Measurements from ENCODE around the gene PHACTR1. TPM values are rescaled to one million over a fixed set of nuclear protein-coding genes. Genes with fewer than 3 reads are reported as not detected.
A peak's percentile ranks its signal among the peaks of the same experiment; 100 is the strongest.

The PHACTR1 gene
- total RNA-seq, 1 experiment from 2014 or later = 11.0 TPM

DNA sequence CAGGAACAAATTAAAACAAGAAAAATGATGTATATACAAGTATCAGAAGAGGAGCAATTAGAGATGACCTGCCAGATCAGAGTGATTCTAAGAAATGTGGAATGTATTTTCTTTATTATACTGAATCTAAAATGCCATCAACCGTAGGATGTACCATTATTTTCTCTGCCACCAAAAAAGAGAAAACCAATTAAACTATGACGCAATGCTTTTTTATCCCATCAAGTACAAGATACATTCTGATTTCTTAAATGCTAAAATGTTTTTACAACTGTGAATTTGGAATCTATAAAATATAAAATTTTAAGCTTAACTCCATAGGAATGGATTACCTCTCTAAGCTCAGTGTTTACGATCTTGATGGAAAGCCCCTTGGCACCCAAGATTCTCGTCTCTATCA, 85.9 kb downstream of the PHACTR1 start:
- DNase-seq (ENCODE audit: low read depth) = no peak

DNA sequence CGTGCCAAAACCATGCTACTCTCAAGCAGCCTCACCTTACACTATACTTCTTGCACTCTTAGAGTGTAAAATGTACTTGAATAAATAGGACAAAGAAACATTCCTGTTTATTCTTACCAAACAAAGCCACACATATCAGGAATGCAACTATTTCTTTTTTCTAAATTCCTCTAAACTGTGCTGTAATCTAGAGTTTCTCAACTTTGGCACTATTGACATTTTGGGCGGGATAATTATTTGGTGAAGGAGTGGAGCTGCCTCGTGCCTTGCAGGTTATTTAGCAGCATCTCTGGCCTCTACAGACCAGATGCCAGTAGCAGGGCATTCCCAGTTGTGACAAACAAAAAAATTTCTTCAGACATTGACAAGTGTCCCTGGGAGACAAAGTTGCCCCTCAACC, 86.9 kb downstream of the PHACTR1 start:
- no peak for DNase-seq (ENCODE audit: low read depth)

DNA sequence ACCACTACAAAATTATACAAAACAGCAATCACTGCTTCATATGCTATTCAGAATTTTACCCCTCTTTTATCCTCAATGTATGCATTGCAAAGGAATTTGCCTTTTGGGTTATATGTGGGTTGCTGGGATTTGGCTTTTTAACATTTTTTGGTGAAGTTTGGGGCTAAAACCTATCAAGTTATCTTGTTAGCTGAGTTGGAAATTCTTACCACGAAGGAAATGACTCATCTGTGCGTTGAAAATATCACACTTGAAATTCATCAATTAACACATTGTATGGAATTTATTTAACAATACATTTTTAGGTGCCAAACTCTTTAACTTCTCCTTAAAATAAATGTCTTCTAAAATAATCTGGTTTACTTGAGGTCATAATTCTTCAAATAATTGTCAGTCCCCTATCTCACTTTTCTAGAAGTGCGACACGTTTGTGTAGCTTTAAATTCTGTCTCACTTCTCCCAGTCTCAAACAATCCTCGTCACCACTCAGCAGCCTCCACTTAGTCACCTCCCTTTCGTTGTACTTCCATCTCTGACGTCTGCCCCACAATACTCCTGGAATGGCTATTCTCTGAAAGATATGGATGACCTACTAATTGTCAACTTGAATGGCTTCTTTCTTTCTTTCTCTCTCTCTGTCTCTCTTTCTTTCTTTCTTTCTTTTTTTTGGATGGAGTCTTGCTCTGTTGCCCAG, 88.5 kb downstream of the PHACTR1 start:
- peak; percentile 19 for DNase-seq (ENCODE audit: low read depth)

DNA sequence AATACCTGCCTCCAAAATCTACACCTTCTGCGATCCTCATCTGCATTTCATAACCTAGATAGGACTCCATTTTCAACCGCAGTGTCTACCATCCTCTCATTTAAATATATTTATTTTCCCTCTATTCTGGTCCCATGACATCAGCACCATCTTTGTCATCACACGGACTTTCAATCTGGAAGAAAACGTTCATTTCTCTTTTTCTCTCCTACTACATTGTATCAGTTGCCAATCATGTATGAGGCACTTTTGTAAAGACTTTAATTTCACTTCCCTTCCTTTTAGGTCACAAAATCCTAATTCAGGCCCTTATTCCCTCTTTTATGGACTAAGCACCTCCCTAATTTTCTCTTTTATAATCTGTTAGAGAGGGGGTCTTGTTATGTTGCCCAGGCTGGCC, 89.6 kb downstream of the PHACTR1 start:
- no peak for DNase-seq (ENCODE audit: low read depth)

DNA sequence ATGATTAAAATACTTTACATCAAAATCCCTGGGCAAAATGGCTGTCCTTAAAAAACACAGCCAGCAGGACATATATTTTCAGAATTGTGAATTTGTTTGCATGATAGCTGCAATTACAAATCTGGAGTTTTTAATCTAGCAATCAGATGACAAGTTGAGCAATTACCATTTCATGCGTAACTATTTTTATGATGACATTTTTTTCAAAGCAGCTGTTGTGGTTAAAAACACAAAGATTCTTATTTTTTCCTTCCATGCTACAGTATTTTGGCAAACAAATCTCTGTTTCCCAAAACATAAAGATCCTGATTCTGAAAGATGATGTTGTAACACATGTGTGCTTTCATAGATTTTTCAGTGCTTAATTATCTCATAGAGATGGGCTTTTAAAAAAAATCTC, 90.2 kb downstream of the PHACTR1 start:
- peak; percentile 79 for DNase-seq (ENCODE audit: low read depth)

DNA sequence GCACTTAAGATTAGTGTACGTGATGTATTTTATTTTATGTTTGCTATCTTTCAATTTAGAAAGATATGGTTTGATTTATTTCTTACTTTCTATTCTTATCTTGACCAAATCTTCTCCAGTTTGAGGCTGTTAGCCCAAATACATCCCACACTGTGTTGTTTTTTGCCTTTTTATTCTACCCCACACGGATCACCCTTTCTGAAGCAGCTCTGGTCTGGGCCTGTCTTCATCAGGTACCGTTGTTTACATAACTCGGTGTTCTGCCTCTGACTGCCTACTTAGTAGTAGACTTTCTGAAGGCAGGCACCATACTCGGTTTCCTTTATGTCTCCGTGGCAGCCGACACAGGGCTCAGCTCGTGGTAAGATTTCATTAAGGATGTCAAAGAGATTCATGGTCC, 95.0 kb downstream of the PHACTR1 start:
- no peak for DNase-seq (ENCODE audit: low read depth)

DNA sequence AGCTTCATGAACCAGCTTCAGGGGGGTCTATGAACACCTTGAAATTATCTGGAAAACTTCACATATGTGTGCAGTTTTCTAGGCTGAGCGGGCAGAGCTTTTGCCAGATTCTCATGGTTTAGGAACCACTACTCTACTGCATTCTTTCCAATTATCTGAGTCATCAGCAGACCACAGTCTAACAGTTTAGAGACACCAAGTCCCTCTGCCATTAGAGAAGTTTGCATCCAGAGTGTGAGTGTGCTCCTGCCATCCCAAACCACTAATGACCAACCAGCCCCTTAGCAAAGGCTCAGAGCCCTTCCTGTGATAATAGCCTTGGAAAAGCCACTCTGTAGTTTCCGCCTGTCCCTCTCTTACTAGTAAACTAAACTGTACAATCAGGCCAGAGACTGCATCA, 96.8 kb downstream of the PHACTR1 start:
- peak; percentile 93 for DNase-seq (ENCODE audit: low read depth)

DNA sequence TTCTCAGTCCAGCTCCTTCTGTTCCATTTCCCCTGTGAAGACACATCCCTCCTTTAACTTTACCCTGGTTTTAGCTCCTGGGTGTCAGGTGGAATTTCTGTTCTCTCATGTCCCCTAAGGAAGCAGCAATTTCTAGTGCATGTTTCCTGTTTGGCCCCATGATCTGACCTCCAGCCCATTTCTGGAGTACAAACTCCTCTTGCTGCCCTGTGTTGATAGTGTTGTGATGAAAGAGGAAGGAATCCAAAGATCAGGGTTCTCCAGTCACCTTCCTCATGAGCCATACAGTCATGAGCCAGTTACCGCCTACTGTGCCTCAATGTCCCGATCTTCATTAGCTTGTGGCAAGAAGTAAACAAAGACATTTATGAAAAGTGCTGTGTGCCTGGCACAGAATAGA, 97.4 kb downstream of the PHACTR1 start:
- DNase-seq (ENCODE audit: low read depth) = no peak

DNA sequence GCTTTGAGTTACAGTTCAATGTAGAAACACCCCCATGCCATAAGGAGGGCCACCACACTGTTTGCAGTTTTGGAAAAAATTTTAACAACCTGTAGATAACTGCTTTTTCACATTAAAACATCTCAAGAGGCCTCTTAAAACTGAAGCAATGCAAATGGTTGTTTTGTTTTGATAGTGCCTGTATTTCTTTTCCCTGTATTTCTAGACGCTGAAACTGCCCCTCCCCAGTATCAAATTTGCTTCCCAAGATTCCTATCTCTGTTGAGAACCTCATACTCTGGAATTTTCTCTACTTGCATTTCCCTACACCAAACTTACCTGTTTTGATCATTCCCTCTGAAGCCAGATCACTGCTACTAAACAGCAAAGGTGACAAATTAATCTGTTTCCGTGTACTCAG, 98.5 kb downstream of the PHACTR1 start:
- DNase-seq (ENCODE audit: low read depth) = no peak

DNA sequence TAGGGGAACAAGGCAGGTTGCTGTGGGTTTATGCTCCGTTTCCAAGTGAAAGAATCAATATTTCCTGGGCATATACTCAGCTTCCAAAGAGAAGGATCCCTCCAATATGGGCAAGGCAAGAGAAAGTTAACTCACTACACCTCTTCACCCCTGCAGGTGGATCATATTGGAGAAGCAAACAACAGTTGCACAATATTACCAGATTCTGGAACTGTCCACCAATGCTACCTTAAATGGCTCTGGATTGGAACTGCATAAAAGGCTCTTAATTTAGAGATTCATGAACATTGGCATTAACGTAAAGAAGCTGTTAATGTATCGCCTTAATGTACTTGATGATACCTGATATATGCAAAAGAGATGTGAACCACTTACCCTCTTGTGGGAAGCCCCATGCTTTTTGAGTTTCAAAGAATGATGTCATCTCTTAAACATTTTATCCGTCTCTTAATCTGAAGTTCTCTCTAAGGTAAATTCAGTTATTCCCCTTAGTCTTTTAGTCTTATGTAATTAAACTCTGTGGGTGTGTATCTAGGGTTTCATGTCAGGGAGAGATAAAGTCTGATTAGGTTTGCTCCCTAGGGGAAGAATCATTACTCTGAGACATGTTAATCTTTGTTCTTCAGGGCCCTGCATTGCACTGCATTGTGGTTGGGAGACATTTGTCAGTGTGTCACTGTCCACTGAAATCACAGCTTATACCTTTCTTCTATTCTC, 99.5 kb downstream of the PHACTR1 start:
- no peak for DNase-seq (ENCODE audit: low read depth)

DNA sequence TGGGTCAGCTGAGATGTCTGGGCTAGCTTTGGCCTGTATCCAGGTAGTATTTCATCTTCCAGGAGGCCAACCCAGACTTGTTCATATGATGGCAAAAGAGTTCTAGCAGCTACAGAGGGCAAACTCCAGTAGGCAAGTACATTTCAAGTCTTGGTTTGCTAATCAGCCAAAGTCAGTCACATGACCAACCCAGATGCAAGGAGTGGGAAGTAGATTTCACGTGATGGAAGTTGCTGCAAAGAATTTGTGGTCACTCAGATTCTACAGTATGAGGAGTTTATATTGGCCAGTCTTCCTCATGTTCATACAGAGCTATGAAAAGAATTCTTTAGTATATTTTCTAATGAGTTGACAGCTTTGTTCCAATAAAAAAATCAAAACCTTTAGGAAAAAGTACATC, 101.8 kb downstream of the PHACTR1 start:
- no peak for DNase-seq (ENCODE audit: low read depth)

DNA sequence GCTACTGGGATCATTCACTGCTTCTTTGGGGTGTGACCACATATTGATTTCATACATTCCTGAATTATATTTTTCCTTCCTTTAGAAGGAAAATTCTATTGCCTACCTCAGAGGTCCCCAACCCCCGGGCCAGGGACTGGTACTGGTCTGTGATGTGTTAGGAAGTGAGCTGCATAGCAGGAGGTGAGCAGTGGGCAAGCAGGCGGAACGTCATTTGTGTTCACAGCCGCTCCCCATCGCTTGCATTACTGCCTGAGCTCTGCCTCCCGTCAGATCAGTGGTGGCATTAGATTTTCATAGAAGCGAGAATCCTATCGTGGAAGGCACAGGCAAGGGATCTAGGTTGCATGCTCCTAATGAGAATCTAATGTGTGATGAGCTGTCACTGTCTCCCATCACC, 107.3 kb downstream of the PHACTR1 start:
- no peak for DNase-seq (ENCODE audit: low read depth)

DNA sequence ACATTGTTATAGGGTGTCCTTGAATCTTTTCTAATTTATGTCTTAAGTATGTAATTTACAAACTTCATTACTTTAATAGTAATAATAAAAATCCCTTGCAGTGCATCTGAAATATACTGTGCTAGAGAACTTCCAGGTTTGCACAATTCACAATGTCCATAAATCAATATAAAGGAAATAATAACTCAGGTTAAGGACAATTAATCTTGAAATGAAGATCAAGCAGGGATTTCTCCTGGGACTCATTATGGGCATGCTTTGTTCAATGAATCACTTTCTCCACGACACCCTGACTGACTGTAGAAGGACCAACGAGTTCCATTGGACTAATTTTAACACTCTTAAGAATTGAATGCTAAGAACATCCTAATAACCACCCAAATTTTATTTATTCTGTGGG, 110.0 kb downstream of the PHACTR1 start:
- no peak for DNase-seq (ENCODE audit: low read depth)

DNA sequence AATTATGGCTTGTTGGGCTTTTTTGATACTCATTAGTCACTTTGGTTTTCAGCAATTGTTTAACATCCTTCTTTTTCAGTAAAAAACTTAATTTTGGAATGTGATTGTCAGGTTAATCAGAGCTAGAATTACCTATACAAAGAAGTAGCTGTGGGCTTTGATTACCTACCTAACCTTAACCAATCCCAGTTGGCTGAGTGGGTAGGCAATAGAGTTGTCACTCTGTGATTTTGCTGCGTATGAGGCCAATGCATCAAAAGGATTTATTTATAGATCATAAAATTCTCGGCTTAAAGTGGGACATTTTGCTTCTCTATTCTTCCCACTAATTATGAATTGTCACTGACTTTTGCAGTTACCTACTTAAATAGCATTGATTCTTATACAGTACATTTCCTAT, 111.4 kb downstream of the PHACTR1 start:
- no peak for DNase-seq (ENCODE audit: low read depth)

DNA sequence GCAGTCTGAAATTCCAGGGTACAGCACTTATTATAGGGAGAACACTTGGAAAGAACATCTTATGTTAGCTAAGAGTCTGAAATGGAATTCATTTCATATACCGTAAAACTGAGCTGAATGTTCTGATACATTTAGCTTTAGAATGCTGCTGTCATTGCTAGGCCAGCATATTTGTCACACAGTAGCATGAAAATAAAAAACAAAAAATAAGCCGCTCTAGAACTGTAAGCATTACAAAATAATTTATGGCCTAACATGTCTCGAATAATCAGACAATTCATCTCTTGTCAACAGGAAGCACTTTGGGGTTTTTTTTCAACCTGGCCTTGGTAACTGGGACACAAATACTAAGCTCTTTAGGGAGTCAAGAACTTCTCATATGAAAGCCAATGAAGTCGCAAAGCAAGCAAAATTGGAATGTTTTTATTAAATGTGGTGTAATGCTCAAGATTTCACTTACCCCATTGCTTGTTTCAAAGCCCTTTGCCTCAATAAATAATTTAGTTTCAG, 115.7 kb downstream of the PHACTR1 start:
- no peak for DNase-seq (ENCODE audit: low read depth)

DNA sequence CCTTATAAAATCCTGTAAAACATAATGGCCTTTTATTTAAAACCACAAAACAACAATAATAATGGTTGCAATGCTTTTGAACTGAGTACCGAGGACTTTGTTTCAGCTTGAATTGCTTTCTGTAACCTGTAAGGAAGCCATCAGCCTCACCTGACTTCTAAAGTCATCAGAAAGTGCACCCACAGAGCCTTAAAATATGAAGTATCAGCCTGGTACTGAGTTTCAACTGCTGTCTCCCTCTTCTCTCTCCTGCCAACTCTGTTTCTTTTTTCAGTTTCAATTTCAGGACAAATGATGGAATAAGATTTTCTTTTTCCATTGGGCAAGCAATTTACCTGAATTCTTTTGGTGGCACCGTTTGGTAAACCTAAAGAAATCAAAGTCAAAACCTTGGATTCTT, 119.4 kb downstream of the PHACTR1 start:
- no peak for DNase-seq (ENCODE audit: low read depth)

DNA sequence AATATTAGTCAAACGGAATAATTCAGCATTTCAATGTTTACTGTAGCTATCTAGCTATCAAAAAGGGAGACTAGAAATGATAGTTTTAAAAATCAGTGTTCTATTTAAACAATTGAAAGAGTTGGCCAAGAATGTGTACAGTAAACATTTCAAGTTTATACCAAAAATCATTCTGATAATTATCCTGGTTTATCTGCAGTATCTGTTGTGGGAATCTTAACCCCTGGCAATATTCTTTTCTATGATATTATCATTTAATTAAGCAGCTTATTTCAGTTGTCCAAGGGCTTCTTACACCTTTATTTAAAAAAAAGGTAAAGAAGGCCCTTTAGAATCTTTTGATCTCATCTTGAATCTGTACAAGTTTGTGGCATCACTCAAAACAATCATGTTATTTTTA, 125.1 kb downstream of the PHACTR1 start:
- DNase-seq (ENCODE audit: low read depth) = no peak

DNA sequence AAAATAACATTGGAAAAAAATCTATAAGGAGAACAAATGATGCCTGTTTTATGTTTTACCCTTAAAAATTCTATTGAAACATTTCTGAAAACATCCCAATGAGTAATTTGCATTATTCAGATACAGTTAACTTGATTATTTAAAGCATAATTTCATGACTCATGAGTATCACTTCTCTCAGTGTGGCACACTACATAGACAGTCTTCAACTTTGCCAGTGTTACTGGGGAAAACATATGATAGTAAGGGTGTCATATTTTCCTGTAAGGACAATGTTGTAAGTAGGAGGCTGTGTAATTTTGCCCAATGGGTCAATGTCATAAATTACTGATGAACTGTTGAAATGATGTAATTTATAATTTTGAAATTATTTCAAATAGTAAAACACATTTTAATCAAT, 125.5 kb downstream of the PHACTR1 start:
- DNase-seq (ENCODE audit: low read depth) = peak; percentile 32

DNA sequence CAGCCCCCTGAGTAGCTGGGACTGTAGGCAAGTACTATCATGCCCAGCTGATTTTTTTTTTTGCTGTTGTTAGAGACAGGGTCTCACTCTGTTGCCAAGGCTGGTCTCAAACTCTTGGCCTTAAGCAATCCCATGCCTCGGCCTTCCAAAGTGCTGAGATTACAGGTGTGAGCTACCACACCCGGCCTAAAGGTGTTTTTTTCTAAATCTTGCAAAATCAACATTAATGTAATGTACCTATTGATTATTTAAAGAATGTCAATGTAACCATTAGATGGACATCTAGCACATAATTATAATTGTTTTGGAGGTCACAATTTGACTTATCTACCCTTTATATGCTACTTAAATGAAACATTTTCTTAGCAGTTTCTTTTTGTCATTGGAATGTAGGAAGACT, 126.1 kb downstream of the PHACTR1 start:
- no peak for DNase-seq (ENCODE audit: low read depth)

DNA sequence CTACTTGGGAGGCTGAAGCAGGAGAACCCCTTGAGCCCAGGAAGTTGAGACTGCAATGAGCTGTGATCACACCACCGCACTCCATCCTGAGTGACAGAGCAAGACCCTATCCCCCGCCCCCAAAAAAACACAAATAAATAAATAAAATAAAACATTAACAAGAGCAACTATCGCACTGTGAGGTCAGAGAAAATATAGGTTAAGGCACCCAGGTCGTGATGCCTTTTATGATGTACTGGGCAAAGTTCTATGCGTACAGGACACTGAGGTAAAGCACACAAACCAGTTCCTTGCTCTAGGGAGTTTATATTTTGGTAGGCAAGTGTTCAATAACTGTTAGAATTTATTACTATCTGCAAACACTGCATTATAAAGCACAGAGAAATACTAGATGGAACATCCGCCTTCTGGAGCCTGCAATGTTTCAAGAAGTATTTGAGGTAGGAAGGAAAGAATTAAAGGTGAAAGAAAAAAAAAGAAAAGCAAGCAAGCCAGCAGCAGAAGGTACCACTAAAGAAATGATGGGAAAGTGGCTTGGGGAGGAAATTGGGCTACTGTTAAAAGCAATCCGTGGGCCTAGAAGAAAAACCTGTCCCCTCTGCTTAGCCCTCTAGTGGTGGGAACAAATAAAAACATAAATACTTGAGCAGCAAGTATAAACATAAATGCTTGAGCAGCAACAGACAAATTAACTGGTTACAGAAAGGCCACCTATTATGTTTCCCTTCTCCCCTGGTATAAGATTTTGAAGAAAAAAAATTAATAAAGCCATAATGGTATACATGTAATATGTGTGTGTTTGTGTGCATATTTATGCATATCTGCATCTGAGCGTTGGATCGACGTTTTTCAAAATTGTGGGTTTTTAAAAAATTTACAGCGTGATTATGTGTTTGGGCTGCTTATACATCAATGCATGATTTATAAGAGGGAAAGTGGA, 128.0 kb downstream of the PHACTR1 start:
- DNase-seq (ENCODE audit: low read depth) = peak; percentile 46

DNA sequence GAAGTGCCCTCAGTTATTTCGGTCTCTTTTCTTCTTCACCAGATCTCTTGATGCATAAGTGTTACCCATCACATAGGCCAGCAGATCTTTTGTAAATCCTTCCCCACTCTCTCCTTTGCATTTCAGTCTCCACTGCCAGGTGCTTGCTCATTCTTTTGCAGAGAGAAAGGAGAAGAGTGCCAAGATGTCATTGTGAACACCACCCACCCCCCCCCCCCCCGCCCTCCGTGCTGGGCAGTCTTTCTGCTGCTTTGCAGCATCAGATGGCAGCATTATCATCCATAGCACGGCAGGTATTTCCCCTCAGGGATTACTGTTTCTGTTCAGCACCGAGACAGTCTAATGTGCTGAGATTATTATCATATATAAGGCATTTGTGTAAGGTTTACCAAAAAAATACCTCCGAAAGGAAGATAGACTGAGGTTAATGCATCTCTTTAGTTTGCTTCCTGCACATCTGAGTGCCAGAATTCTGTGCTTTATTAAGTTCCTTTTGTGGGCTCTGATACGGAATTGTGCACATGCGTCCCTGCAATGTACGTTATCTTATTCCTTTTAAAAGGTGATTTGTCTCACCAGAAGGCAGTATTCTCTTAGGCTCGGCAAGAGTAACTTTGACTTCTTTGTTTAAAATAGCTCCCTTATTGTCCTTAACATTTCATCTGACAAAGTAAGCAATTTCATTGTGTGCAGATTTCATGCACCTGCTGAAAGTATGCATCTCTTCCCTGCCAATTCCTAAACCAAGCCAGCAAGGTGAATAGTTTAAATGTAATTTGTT, 128.8 kb downstream of the PHACTR1 start:
- DNase-seq (ENCODE audit: low read depth) = no peak

Measured in LHCN-M2 (cell line).